Measurements from ENCODE around the gene C3orf22.
"Not testable (repeated sequence)": the region's sequence is repeated elsewhere in the genome, so short reads cannot be mapped to it uniquely, and the experiment has no call there.

Gene C3orf22, protein sequence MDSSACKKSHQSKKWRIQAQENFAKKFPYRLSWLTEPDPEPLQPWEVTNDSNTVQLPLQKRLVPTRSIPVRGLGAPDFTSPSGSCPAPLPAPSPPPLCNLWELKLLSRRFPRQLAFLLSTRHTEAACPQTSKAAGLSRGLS

DNA sequence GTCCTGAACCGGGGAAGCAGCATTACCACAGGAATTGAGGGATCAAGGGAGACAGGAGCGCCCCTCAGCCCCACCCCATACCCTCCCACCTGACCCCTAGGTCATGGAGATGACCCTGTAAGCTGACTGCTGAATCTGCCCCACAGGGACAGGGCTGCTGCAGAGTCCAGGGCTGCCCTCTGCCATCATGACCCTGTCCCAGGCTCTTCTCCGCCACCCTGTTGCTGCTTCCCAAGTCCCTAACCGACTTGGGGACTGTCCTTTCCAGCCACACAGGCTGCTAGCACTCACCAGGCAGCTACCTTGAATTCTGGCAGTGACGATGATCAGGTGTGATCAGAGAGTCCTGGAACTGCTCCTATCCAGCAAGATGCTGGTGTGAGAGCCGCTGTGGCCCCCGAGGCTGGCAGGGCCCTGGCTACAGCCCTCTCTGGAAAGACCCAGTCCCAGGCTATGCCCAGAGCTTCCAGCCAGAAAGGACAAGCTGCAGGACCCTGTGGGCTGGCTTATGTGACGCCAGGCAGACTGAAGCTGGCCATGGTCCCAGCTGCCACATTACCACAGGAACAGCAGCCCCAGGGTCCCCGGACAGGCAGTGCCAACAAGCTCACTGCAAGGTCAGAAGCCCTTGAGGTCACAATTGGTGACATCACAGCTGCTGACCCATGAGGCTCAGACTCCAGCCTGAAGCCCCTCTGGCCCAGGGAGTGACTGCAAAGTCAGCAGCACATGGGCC is at the start of gene C3orf22:
TSS of gene C3orf22 (minus strand) at position 597 of the 736 bp plus-strand sequence. CDS start 5,542 bp downstream, outside the sequence.
- DNase-seq (ENCODE audit: low read depth in 2 of 2, low spot score in 1 of 2), result no peak

DNA sequence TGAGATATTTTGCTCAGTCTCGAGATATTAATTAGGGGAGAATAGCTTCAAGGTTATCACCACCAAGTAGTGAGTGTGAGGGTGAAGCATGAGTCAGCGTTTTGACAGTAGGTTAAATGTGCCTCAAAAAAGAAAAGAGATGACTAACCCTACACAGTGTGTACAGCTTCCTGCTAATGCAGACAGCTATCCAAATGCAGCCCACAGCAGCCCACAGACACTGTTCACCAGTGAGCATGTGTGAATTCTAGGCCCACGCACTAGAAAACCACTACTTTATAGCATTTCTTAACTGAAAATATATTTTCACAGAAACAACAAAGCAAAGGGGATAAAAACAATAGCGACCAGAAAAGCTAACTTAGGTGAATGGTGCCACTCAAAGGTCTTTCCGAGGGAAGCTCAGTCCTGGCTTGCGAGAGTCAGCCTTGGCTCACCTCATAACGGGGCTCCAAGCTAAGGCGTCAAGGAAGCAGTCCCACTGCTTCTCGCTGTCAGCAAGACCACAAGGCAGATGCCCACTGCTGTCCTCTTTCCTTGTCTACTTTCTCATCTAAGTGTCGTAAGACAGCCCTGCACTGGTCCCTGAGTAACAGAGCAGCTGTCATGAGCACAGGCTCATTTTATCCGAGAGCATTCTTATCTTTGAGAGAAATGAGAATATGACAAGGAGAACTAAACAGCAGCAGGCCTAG is 48.6 kb upstream of the C3orf22 start:
- peak in 1 of 2 donors; percentile 23 for DNase-seq (ENCODE audit: low read depth in 2 of 2, low spot score in 1 of 2)

DNA sequence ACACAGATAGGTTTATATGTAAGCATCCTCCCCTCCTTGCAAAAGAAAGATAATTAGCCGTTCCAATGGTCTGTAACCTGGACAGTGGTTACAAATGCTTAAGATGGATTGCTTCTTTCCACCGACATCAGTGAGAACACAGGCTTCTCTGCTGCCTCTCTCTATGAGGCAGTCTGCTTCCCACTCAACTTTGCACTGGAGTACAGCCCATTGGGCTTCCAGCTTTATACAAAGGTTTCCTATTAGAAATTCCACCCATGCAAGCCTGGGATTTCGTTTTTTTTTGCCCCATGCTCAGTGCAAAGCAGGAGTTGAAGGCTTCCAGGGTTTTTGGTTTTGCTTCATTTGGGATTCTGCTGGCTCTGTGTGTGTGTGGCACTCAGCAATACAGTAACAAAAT is 47.3 kb upstream of the C3orf22 start:
- no peak for DNase-seq (ENCODE audit: low read depth in 2 of 2, low spot score in 1 of 2)

DNA sequence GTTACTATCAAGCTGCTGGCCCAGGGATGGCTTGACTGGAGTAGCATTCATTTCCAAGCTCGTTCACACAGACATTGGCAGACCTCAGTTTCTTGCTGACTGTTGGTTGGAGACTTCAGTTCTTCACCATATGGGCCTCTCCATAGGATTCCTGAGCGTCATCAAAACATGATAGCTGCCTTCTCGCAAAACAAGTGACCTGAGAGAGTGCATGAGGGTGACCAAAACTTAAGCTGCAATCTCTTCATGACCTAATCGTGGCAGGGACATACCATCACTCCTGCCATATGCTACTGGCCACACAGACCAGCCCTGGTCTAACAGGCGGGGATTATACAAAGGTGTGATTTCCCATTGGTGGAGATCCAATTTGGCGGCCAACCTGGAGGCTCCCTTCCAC is 46.0 kb upstream of the C3orf22 start:
- DNase-seq (ENCODE audit: low read depth in 2 of 2, low spot score in 1 of 2), result no peak

DNA sequence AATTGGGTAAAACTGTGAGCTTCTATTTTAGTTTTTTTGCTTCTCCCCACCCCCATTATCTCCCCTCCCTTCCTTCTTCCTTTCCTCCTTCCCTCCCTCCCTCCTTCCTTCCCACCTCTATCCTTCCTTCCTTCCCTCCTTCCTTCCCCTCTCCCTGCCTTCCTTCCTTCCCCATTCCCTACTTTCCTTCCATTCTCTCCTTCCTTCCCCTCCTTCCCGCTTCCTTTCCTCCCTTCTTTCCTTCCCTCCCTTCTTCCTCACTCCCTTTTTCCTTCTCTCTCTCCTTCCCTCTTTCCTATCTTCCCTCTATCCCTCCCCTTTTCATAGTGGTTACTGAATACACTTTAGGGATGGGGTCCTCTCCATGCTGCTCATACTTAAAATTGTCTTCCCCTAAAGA is 40.4 kb upstream of the C3orf22 start:
- DNase-seq (ENCODE audit: low read depth in 2 of 2, low spot score in 1 of 2), result no peak

DNA sequence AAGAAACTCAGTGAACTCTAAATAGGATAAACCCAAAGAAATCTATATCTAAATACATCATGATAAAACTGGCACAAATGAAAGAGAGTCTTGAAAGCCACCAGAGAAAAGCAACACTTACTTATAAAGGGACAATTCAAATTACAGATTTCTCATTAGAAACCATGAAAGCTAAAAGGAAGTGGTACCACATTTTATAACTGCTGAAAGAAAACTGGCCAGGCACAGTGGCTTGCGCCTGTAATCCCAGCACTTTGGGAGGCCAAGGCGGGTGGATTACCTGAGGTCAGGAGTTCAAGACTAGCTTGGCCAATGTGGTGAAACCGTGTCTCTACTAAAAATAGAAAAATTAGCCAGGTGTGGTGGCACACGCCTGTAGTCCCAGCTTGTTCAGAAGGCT is 36.7 kb upstream of the C3orf22 start:
- DNase-seq (ENCODE audit: low read depth in 2 of 2, low spot score in 1 of 2), result not testable (repeated sequence)

DNA sequence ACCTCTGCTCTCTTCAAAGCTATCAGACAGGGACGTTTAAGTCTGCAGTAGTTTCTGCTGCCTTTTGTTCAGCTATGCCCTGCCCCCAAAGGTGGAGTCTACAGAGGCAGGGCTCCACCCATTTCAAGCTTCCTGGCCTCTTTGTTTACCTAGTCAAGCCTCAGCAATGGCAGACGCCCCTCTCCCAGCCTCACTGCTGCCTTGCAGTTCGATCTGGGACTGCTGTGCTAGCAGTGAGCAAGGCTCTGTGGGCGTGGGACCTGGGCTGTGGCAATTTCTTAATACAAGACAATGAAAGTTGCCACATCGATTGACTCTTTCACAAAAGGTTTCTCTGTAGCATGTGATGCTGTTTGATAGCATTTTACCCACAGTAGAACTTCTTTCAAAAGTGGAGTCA is 32.8 kb upstream of the C3orf22 start:
- DNase-seq (ENCODE audit: low read depth in 2 of 2, low spot score in 1 of 2), result not testable (repeated sequence)

DNA sequence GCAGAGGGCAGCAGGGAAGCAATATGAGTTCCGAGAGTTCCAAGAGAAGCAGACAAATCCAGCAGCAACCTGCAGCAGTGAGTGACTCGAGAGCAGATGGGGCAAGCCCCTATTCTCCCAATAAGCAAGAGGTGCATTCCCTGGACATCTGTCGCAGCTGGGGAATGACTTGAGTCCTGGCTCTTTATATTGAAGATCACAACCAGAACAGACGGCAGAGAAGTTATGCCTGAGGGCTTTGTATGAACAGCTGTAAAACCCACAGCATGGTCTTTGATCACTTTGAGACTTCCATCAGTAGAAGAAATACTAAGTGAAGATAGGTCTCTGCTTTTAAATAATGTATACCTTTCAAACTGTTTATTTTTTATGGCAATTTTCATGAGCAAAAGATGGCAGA is 23.6 kb upstream of the C3orf22 start:
- no peak for DNase-seq (ENCODE audit: low read depth in 2 of 2, low spot score in 1 of 2)

DNA sequence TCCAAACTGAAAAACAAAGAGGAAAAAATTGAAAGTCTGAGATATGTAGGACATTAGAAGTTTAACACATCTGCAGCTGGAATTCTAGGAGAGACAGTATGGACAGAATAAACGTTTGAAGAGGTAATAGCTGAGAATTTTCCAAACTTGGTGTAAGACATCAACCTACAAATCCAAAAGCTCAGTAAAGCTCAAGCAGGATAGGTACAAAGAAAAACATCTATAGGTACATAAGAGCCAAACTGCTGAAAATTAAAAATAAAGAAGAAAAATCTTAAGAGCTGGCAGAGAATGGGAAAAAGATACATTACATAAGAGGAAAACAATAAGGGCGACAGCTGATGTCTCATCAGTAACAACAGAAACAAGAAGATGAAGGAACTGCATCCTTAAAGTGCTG is 22.8 kb upstream of the C3orf22 start:
- DNase-seq (ENCODE audit: low read depth in 2 of 2, low spot score in 1 of 2), result no peak

DNA sequence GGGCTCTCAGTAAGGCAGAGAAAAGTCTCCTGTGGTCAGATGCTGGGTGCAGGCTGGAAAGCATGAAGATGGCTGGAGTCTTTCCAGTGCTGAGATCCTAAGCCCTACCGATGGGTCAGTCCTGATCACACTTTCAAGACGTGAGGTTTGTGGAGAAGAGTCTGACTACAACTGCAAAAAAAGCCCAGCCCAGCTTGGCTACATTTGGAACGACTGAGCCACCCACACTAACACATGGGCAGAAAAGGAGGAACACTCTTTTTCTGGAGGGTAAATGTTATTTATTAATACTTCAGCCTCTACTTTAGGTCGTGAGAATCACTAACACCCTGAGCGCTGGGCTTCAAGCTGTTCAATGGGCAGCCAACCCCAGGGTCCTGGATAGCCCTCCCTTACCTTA is 22.0 kb upstream of the C3orf22 start:
- no peak for DNase-seq (ENCODE audit: low read depth in 2 of 2, low spot score in 1 of 2)

DNA sequence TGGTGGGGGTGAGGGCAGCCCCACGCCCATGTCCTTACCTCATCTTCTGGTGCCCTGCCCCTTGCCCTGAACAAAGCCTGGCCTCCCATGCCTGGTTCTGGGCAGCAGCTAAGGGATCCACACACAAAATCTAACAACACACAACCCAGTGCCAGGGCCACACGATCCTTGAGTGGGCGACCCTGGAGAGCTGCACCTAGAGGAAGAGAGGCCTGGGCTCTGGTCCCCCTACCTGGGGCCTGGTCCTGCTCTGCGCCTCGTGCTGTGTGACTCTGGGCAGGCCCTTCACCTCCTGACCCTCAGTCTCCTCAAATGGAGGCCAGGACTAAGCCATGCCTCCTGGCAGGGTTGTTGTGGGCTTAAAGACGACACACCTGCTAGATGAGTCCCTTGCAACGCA is 20.0 kb upstream of the C3orf22 start:
- DNase-seq (ENCODE audit: low read depth in 2 of 2, low spot score in 1 of 2), result no peak

DNA sequence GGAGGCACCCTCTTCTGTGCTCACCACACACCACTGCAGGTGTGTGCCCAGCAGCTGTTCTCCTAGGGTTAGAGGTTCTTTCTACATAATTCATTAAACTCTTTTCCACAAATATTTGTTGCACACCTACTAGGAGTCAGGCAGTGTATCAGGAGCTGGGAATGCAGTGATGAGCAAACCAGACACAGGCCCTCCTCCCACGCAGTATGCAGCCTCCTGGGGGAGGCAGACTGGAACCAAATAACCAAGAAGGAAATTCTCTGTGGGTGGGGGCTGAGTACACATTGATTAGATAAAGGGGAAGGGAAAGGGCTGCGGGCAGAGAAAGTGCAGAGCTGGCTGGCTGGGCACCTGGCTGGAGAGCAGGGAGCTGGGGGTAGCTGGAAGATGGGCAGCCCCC is 18.5 kb upstream of the C3orf22 start:
- DNase-seq (ENCODE audit: low read depth in 2 of 2, low spot score in 1 of 2), result no peak

DNA sequence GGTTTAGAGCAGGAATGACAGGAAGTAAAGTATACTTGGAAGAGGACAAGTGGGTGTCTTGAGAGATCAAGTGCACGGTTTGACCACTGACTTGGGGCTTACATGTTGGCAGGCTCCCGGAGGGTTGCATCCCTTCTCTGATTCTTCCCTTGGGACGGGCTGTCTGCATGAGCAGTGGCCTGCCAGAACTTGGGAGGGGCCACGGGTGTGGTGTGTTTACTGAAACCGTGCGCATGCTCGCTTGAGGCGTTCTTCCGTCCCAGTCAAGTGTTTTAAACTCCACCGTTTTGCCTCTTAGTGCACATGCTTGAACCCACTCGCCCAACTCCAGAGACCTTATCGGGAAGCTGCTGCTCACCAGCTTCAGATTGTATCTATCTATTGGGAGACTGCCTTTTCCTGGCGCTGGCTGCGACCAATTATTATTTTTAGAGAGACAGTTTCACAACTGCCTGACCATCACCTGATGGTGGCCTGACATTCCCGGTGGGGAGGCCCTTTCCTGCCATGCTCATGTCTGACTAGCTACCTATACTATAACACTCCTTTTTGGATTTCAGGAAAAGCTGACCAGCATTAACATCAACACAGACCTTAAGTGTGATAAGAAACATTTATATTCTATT is 14.9 kb upstream of the C3orf22 start:
- DNase-seq (ENCODE audit: low read depth in 2 of 2, low spot score in 1 of 2), result no peak

DNA sequence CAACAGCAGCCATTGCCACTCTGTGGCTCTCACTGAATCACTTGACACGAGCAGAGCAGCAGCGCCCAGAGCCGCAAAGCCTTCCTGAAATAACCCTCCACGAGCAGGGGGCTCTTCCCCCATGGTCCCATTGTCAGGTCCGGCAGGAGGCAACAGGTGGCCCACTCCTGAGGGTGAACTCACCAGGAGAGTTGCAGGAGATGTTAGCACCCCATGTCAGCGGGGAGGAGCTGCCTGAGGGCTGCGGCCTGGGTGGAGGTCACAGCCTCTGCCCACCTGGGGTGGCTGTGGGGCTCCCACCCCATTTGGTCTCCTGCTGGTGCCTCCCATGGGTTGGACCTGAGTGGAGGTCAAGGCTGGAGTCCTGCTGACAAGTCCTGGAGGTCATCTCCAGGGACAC is 12.3 kb upstream of the C3orf22 start:
- DNase-seq (ENCODE audit: low read depth in 2 of 2, low spot score in 1 of 2), result no peak

DNA sequence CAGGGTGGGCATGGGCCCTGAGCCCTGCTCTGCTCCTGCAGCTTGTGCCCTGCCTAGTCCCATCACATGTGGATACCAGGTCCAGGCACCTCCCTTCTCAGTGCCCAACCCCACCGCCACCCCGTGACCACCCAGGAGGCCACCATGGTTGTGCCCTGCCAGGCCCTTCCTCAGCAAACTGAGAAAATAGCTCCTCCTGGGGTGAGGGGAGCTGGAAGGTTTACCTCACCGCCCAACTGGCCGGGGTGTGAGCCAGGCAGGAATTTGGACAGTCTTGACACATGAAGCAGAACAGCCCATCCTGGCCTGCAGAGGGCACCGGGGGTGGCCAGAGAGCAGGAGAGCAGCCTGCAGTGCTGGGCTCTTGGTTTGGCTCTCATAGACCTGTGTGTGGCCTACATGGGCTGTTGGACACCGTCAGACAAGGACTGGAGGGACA is 11.4 kb upstream of the C3orf22 start:
- no peak for DNase-seq (ENCODE audit: low read depth in 2 of 2, low spot score in 1 of 2)

DNA sequence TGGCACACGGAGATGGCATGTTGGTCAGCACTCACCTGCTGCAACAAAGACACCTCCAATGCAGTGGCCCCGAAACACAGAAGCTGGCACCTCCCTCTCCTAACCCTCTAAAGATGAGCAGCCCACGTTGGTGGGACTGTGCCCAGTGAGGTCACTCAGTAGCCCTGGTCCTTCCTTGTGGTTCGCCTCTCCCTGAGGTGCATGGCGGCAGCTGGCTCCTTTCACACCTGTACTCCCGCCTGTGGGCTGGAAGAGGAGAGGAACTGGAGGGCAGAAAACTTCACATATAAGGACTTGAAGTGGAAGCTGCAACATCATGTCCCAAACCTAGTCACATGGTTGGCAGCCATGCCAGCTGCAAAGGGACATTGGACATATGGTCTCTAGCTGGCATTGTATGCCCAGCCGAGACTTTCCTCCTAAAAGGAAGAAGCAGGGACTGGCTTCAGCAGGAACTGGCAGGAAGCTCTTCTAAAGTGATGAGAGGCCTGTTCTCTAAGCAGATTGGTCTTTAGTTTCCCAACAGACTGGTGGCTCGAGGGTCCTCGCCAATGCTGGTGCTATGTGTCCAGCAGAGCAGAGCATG is 10.8 kb upstream of the C3orf22 start:
- DNase-seq (ENCODE audit: low read depth in 2 of 2, low spot score in 1 of 2), result no peak

DNA sequence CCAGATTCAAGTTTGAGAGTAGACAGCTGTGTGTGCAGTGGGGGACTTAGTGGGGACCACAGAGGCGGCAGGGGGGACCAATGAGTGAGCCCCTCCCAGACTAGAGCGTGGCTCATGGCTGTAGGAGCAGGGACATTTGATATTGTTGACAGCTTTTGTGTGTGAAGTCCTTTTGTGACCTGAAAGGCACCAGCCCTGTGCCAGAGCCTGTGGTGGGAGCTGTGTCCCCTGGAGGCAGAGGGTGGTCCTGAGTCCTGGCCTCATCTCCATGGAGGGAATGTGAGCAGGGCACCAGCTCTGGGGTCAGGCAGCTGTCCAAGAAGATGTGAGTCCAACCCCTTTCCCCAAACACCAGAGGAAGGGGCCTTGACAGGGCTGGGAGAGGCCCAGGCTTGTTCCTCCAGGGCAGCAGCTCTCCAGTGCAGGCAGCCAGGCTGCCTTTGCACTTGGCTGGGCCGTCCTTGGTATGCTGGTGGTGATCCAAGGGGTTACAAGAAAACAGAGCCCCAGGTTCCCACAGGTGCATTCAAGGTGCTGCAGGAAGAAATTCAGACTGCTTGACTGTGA is 10.1 kb upstream of the C3orf22 start:
- DNase-seq (ENCODE audit: low read depth in 2 of 2, low spot score in 1 of 2), result no peak

DNA sequence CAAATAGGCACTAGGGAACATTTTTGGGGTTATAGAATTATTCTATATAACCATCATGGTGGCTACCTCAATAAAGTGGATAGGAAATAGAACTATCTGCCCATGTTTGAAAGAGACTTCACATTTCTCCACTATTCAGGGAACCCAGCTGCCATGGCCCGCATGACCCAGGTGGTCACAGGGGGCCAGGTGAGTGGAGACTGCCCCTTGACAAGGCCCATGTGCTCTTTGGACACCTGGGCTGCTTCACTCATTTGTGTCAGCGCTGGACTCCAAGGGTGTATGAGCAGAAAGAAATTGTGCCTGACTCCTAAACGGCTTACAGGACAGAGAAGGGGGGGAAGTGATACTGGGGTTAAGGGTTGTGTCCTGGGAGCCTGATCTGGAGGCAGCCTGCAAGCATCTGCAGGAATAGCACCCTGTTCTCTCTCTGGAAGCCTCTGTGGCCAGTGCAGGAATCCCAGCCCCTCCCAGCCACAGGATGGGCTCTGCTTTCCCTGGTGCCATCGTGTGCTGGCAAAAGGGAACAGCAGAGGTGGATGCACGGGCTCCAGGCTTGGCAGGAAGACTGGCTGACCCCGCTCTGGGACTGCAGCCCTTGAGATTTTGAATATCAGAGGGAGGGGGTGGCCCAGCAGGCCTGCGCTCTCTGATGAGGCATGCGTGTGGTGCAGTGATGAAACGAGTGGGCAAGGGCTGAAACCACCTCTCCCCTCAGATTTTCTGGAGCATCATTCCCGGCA is 9.1 kb upstream of the C3orf22 start:
- no peak for DNase-seq (ENCODE audit: low read depth in 2 of 2, low spot score in 1 of 2)

DNA sequence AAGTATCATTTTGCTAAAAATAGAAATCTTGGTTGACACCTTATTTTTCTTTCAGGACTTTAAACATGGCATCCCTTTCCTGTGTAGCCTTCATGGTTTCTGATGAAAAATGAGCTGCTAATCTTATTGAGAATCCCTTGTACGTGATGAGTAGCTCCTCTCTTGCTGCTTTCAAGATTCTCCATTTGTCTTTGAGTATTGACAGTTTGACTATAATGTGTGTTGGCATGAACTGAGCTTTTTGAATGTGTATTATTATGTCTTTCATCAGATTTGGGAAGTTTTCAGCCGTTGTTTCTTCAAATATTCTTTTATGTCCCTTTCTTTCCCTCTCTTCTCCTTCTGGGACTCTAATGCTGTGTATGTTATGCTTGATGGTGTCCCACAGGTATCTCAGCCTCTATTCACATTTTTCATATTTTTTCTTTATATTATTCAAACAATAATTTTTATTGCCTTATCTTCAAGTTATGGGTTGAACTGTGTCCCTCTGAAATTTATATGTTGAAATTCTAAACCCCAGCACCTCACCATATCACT is 4.1 kb upstream of the C3orf22 start:
- DNase-seq (ENCODE audit: low read depth in 2 of 2, low spot score in 1 of 2), result no peak

DNA sequence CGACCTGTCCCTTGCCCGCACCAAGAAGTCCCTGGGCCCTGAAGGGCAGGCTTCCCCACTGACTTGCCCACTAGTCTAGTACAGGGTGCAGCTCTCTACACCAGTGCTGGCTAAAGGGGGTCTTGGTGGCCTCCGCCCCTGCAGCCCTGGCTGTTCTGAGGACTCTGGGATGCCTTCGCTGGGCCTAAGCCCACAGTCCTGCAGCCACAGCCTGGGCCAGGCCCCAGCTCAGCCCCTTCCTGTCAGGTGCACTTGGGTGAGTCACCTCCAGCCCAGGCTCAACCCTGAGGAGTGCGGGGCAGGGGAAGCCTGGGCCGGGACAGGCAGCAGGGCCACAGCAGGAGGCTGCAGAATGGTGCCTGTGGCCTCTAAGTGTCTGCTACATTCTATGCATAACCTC is 971 bp downstream of the C3orf22 start:
- DNase-seq (ENCODE audit: low read depth in 2 of 2, low spot score in 1 of 2), result no peak
